Thyroid gland (tissue), 4 donors: Measurements from ENCODE around the gene MYADML2.

Experiments
- POLR2A ChIP-seq, 2 donors: fragments of 450-650 bp; IDR thresholded peaks; one replicate each; pipeline ENCODE4 v1.6.1; 2017; ENCODE audit warnings: antibody characterized with exemption in 2 of 2, mild to moderate bottlenecking in 2 of 2, moderate library complexity in 1 of 2
- TF ChIP-seq, protein P1 (sequence below), 6 experiments: fragments of 200-600 bp in 3 of 6; fragments of 450-650 bp in 3 of 6; sonication (generic) in 3 of 6; IDR thresholded peaks; one replicate each; pipeline ENCODE4 v1.5.1; 2016 to 2019; ENCODE audit warnings: antibody characterized with exemption in 6 of 6, mild to moderate bottlenecking in 2 of 6, inconsistent platforms in 1 of 6, moderate library complexity in 1 of 6

DNA sequence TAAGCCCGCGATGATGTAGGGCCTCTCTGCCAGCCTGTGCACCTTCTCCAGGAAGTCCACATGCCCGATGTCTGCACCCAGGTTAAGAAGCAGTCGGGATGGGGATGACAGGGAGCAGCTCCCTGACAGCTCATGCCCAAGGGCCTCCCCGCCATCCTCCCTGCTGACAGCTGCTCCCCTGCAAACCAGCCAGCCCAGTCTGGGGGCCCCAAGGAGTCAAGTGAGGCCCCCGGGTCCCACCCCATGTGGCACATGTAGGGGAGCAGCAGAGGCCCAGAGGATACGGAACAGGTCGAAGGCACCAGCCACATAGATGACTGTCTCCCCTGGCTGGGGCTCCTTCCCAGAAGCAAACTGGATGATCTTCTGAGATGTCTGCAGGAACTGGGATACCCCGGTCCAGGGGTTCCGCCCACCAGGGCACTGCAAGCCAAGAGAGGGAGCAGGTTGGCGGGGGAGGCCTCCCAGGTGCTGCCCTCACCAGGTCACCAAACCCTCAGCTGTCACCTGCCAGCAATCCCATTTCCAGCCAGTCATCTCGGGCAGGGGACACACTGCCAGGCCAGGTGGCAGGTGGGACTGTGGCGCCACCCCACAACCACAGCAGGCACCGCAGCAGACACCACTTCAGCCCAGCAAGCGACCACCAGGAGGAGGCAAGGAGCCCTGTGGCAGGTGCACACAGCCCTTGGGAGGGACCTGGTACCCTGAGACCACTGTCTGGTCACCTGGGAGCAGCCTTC lies 40.4 kb downstream of the MYADML2 start:
- TF ChIP-seq, protein P1, sequence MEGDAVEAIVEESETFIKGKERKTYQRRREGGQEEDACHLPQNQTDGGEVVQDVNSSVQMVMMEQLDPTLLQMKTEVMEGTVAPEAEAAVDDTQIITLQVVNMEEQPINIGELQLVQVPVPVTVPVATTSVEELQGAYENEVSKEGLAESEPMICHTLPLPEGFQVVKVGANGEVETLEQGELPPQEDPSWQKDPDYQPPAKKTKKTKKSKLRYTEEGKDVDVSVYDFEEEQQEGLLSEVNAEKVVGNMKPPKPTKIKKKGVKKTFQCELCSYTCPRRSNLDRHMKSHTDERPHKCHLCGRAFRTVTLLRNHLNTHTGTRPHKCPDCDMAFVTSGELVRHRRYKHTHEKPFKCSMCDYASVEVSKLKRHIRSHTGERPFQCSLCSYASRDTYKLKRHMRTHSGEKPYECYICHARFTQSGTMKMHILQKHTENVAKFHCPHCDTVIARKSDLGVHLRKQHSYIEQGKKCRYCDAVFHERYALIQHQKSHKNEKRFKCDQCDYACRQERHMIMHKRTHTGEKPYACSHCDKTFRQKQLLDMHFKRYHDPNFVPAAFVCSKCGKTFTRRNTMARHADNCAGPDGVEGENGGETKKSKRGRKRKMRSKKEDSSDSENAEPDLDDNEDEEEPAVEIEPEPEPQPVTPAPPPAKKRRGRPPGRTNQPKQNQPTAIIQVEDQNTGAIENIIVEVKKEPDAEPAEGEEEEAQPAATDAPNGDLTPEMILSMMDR (IDR thresholded peaks at IDR 0.05): no peak
- no peak for TF ChIP-seq POLR2A (IDR thresholded peaks at IDR 0.05)
